ENCODE data around the gene MYBPC1. TPM values are rescaled to one million over a fixed set of nuclear protein-coding genes. Genes with fewer than 3 reads are reported as not detected.

Gene MYBPC1
- not detected for total RNA-seq (2021; ENCODE audit: unreplicated experiment)
- polyA plus RNA-seq (2012; ENCODE audit: insufficient read length): not detected
- Bru-seq, nascent RNA: not detected
- BruChase-seq, experiment 1, labeled RNA remaining after a 2-hour chase: not detected
- BruChase-seq, experiment 2, labeled RNA remaining after a 6-hour chase: percentile 1 among the genes with signal in this experiment
- long read RNA-seq: 0 reads

GRCh38 chr12:101594700-101595099 is at the start of gene MYBPC1:
Gene MYBPC1, plus strand, starts transcription at chr12:101594971. Its CDS starts 100 bp downstream, at chr12:101595071.
- Histone ChIP-seq H3K36me3 (ENCODE audit: control insufficient read depth, insufficient read depth, low read length) (no peaks in the 10 kb centered on the region), H3K4me1 (ENCODE audit: control insufficient read depth, insufficient read depth, low read length) (no peaks in the 10 kb centered on the region), H3K27me3 (ENCODE audit: control insufficient read depth, insufficient read depth, low read length) (peaks cover 2% of the 10 kb centered on the region; the same call in 1 of the 2 replicates), H3K27ac (ENCODE audit: low read length) (no peak within 1 kb of the TSS), H3K4me3 (ENCODE audit: low read depth in 2 of 2, low read length in 2 of 2) (no peak within 1 kb of the TSS), H3K9me3 (ENCODE audit: control insufficient read depth, insufficient read depth, low read depth, low read length) (no peaks in the 10 kb centered on the region)
- no peak for ATAC-seq
- BruUV-seq (replicated peaks): no TSS peak
- ChIA-PET CTCF (no interaction called here), POLR2A (no interaction called here)
- intact Hi-C loops (cut with micrococcal nuclease; ENCODE audit: unreplicated experiment) (no loop called here), in situ Hi-C loops (cut with HindIII; ENCODE audit: low pct_unique_long_range_greater_than_20kb, low sequenced_read_pairs) (no loop called here)
- TF ChIP-seq TCF7L2 (IDR thresholded peaks at IDR 0.05; ENCODE audit: low read depth, low read length) (no peak), SIN3A (IDR thresholded peaks at IDR 0.05; ENCODE audit: borderline replicate concordance, insufficient read depth, low read depth, low read length) (no peak)
- no peak for DNase-seq (ENCODE audit: low read depth, low spot score)

- ChIA-PET CTCF (no interaction called here), POLR2A (no interaction called here)
- TF ChIP-seq SIN3A (IDR thresholded peaks at IDR 0.05; ENCODE audit: borderline replicate concordance, insufficient read depth, low read depth, low read length): no peak
- Histone ChIP-seq H3K27me3 (ENCODE audit: control insufficient read depth, insufficient read depth, low read length) (no peaks in the 10 kb centered on the region), H3K27ac (ENCODE audit: low read length) (no peak overlapping the region), H3K4me3 (ENCODE audit: low read depth in 2 of 2, low read length in 2 of 2) (no peak overlapping the region), H3K9me3 (ENCODE audit: control insufficient read depth, insufficient read depth, low read depth, low read length) (no peaks in the 10 kb centered on the region), H3K4me1 (ENCODE audit: control insufficient read depth, insufficient read depth, low read length) (no peaks in the 10 kb centered on the region), H3K36me3 (ENCODE audit: control insufficient read depth, insufficient read depth, low read length) (no peaks in the 10 kb centered on the region)
- intact Hi-C loops (cut with micrococcal nuclease; ENCODE audit: unreplicated experiment): no loop called here
- DNase-seq (ENCODE audit: low read depth, low spot score) (no peak), ATAC-seq (no peak)
- in situ Hi-C loops (cut with HindIII; ENCODE audit: low pct_unique_long_range_greater_than_20kb, low sequenced_read_pairs): no loop called here
- BruUV-seq (replicated peaks): no TSS peak
Observed at GRCh38 chr12:101551362-101552114, 43.2 kb upstream of the MYBPC1 start.

GRCh38 chr12:101552277-101552676 is 42.5 kb upstream of the MYBPC1 start:
- POLR2A ChIA-PET: no interaction called here
- no peak for ATAC-seq
- DNase-seq (ENCODE audit: low read depth, low spot score): no peak

More at GRCh38 chr12:101552277-101552676, 42.5 kb upstream of the MYBPC1 start:
- no TSS peak for BruUV-seq (replicated peaks)
- H3K9me3 ChIP-seq (ENCODE audit: control insufficient read depth, insufficient read depth, low read depth, low read length): no peaks in the 10 kb centered on the region
- no peaks in the 10 kb centered on the region for H3K27me3 ChIP-seq (ENCODE audit: control insufficient read depth, insufficient read depth, low read length)
- H3K36me3 ChIP-seq (ENCODE audit: control insufficient read depth, insufficient read depth, low read length): no peaks in the 10 kb centered on the region
- in situ Hi-C loops (cut with HindIII; ENCODE audit: low pct_unique_long_range_greater_than_20kb, low sequenced_read_pairs): no loop called here
- no peak overlapping the region for H3K4me3 ChIP-seq (ENCODE audit: low read depth in 2 of 2, low read length in 2 of 2)
- no peak overlapping the region for H3K27ac ChIP-seq (ENCODE audit: low read length)
- intact Hi-C loops (cut with micrococcal nuclease; ENCODE audit: unreplicated experiment): no loop called here
- H3K4me1 ChIP-seq (ENCODE audit: control insufficient read depth, insufficient read depth, low read length): no peaks in the 10 kb centered on the region
- CTCF ChIA-PET: no interaction called here
- TF ChIP-seq CTCF (IDR thresholded peaks at IDR 0.05) (no peak), REST (IDR thresholded peaks at IDR 0.05; ENCODE audit: insufficient read depth in 1 of 2, low read depth in 2 of 2, low read length in 1 of 2) (no peak), TCF7L2 (IDR thresholded peaks at IDR 0.05; ENCODE audit: low read depth, low read length) (no peak), SIN3A (IDR thresholded peaks at IDR 0.05; ENCODE audit: borderline replicate concordance, insufficient read depth, low read depth, low read length) (no peak), POLR2AphosphoS5 (IDR thresholded peaks at IDR 0.05; ENCODE audit: low read depth, low read length) (no peak)

All from Panc1 (cell line).